DLD1 (cell line): ENCODE data around the gene CYP2F1.
"Not testable (repeated sequence)": the region's sequence is repeated elsewhere in the genome, so short reads cannot be mapped to it uniquely, and the experiment has no call there.

Experiments used
- in situ Hi-C: cut with HindIII; loops from 2 replicates; pipeline ENCODE4 v1.10.0; 2017; ENCODE audit warnings: low sequenced_read_pairs

Gene CYP2F1, protein sequence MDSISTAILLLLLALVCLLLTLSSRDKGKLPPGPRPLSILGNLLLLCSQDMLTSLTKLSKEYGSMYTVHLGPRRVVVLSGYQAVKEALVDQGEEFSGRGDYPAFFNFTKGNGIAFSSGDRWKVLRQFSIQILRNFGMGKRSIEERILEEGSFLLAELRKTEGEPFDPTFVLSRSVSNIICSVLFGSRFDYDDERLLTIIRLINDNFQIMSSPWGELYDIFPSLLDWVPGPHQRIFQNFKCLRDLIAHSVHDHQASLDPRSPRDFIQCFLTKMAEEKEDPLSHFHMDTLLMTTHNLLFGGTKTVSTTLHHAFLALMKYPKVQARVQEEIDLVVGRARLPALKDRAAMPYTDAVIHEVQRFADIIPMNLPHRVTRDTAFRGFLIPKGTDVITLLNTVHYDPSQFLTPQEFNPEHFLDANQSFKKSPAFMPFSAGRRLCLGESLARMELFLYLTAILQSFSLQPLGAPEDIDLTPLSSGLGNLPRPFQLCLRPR

DNA sequence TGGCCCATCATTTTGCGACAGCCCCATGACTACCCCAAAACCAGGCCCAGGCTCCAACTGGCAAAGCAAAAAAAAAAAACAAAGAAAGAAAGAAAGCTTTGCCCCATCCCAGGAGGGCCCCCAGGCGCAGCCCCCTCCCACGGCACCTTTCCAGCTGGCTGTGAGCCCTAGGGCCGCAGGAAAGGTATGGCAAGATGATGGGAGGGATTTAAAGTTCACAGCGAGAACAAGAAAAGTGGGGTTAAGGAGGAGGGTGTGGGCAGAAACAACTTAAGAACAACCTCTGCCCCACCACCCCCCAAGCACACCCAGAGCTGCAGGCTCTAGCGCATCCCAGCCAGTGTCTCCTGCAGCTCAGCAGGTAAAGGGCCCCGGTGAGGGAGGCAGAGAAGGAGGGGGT lies at the start of gene CYP2F1:
Gene CYP2F1 (plus strand): TSS at position 301 of the 400 bp plus-strand sequence. CDS start 1,757 bp downstream, outside the sequence.
- in situ Hi-C loops: no loop called here

DNA sequence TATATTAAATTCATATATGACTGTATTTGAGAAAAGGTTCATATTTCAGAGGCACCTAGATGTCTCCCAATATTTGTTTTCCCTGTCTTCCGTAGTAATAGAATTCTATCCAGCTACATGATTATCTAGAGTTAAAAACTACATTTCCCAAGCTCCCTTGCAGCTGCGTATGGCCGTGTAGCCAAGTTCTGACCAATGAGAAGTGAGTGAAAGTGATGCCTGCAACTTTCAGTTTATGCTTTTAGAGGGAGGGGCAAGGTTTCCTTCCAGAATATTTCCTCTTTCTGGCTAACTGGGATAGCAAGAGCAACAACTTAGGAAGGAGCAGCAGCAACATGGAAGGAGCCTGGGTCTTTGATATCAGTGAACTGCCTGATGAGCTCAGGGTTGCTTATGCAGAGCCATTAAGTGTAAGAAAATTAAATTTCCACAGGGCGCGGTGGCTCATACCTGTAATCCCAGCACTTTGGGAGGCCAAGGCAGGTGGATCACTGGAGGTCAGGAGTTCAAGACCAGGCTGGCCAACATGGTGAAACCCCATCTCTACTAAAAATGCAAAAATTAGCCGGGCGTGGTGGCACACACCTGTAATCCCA lies 49.2 kb upstream of the CYP2F1 start:
- in situ Hi-C loops: no loop called here

DNA sequence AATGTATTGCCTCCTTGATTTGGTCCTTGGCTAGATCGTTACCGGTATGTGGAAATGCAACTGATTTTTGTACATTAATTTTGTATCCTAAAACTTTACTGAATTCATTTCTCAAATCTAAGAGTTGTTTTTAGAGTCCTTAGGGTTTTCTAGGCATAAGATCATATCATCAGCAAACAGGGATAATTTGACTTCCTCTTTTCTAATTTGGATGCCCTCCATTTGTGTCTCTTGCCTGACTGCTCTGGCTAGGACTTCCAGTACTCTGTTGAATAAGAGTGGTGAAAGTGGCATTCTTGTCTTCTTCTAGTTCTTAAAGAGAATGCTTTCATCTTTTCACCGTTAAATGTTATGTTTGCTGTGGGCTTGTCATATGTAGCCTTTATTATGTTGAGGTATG lies 37.9 kb upstream of the CYP2F1 start:
- in situ Hi-C loops: no loop called here

- in situ Hi-C loops: no loop called here
Observed at GRCh38 chr19:41083516-41083915, 30.7 kb upstream of the CYP2F1 start.

- in situ Hi-C loops: no loop called here
Observed at GRCh38 chr19:41085748-41086415, 28.4 kb upstream of the CYP2F1 start.

- in situ Hi-C loops: no loop called here
Observed at GRCh38 chr19:41088151-41088550, 26.1 kb upstream of the CYP2F1 start, which contains the start of gene CYP2A13. TSS of gene CYP2A13 (plus strand) at chr19:41088451. CDS start at chr19:41088472, 21 bp downstream.

DNA sequence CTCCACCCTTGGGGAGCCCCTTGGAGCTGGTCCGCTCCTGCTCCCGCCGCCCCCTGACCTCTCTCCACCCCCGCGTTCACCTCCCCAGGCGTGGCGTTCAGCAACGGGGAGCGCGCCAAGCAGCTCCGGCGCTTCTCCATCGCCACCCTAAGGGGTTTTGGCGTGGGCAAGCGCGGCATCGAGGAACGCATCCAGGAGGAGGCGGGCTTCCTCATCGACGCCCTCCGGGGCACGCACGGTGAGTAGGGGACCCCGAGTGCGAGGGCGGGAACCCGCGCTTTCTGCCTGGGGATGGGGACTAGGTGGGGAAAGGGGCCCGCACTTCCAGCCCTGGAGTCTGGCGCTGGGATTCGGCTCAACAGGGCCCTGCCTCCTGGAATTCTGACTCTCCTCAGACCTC lies 24.3 kb upstream of the CYP2F1 start:
- in situ Hi-C loops: no loop called here

GRCh38 chr19:41095703-41096102 lies 18.5 kb upstream of the CYP2F1 start:
- in situ Hi-C loops: no loop called here

- in situ Hi-C loops: no loop called here
Observed at GRCh38 chr19:41096353-41096752, 17.9 kb upstream of the CYP2F1 start.

GRCh38 chr19:41097302-41097701 lies 16.9 kb upstream of the CYP2F1 start:
- in situ Hi-C loops: no loop called here

GRCh38 chr19:41098762-41099161 lies 15.5 kb upstream of the CYP2F1 start:
- in situ Hi-C loops: no loop called here

DNA sequence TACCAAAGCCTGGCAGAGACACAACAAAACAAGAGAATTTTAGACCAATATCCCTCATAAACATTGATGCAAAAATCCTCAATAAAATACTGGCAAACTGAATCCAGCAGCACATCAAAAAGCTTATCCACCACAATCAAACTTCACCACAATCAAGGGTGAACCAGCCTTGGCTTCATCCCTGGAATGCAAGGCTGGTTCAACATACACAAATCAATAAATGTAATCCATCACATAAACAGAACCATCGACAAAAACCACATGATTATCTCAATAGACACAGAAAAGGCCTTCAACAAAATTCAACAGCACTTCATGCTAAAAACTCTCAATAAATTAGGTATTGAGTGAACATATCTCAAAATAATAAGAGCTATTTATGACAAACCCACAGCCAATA lies 12.0 kb upstream of the CYP2F1 start:
- in situ Hi-C loops: not testable (repeated sequence)

DNA sequence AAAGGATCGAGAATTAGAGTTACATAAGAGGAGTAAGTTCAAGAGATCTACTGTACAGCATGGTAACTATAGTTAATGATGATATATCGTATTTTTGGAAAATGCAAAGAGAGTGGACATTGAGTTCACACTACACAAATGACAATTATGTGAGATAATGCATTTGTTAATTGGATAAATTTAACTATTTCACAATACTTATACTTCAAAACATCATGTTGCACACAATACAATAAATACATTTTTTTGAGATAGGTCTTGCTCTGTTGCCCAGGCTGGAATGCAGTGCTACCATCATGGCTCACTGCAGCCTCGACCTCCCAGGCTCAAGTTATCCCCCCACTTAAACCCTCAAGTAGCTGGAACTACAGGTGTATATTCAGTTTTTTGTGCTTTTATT lies 8.1 kb upstream of the CYP2F1 start:
- in situ Hi-C loops: no loop called here

GRCh38 chr19:41111296-41111695 lies 2.9 kb upstream of the CYP2F1 start:
- in situ Hi-C loops: no loop called here

- in situ Hi-C loops: no loop called here
Observed at GRCh38 chr19:41111750-41112295, 2.4 kb upstream of the CYP2F1 start.

GRCh38 chr19:41112728-41113290 lies 1.4 kb upstream of the CYP2F1 start:
- in situ Hi-C loops: no loop called here

DNA sequence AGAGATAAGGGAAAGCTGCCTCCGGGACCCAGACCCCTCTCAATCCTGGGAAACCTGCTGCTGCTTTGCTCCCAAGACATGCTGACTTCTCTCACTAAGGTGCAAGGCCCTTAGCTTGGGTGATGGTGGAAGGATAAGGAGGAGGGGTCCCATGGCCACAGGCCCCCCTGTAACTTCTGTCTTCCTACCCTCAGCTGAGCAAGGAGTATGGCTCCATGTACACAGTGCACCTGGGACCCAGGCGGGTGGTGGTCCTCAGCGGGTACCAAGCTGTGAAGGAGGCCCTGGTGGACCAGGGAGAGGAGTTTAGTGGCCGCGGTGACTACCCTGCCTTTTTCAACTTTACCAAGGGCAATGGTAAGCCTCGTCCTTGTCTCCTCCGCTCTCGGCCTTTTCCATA lies 2.0 kb downstream of the CYP2F1 start:
- in situ Hi-C loops: no loop called here

DNA sequence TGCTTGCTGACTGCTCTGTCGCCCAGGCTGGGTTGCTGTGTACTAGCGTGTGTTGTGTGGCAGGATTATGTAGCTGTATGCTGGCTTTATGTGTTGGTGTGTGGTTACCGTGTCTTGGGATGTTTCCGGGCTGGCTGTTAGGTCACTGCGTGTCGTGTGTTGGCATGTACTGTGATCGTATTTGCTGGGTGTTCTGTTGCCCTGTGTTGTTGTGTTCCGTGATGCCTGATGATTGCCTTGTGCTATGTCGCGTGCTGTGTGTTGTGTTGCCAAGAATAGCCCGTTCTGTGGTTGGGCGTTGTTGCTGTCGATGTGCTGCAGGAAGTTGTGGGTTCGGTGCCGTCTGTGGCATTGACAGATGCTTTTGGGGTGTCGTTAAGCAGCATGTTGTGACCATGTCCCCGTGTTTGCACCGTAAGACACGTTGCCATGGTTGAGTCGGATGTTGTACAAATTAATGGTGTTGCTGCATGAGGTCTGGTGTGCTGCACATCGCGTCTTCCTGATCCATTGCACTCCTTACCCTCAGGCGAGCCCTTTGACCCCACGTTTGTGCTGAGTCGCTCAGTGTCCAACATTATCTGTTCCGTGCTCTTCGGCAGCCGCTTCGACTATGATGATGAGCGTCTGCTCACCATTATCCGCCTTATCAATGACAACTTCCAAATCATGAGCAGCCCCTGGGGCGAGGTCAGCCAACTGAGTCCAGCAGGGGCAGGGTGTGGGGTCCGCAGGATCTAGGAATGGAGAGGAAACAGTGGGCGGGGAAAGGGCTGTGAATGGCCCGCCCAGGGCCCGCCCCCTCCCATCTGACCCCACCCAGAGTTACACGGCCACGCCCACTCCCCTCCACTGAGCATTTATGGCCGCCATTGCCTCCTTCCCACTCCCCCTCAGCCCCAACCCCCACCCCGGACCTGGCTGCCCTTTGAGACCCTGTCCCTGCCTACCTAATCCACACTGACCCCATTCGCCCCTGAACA lies 7.0 kb downstream of the CYP2F1 start:
- in situ Hi-C loops: not testable (repeated sequence)

- in situ Hi-C loops: not testable (repeated sequence)
Observed at GRCh38 chr19:41122846-41123245, 8.6 kb downstream of the CYP2F1 start.
